ENCODE data around the gene SPARC. TPM values are rescaled to one million over a fixed set of nuclear protein-coding genes. Genes with fewer than 3 reads are reported as not detected.
A peak's percentile ranks its signal among the peaks of the same experiment; 100 is the strongest.
"Not testable (repeated sequence)": the region's sequence is repeated elsewhere in the genome, so short reads cannot be mapped to it uniquely, and the experiment has no call there.

SPARC gene
- total and polyA plus RNA-seq, 2 donors: 152 to 183 TPM

- Histone ChIP-seq H3K27ac (ENCODE audit: low read depth in 1 of 2, low read length in 1 of 2) (no peak overlapping the region), H3K4me1 (ENCODE audit: control insufficient read depth in 2 of 2, insufficient read depth in 2 of 2, low read length in 2 of 2) (no peaks in the 10 kb centered on the region), H3K4me3 (ENCODE audit: low read length in 2 of 2) (no peak overlapping the region), H3K27me3 (ENCODE audit: control insufficient read depth in 2 of 2, insufficient read depth in 1 of 2, low read length in 1 of 2) (no peaks in the 10 kb centered on the region), H3K9me3 (ENCODE audit: control insufficient read depth in 2 of 2, insufficient read depth in 1 of 2, low read length in 1 of 2) (no peaks in the 10 kb centered on the region), H3K36me3 (ENCODE audit: control insufficient read depth in 2 of 2, insufficient read depth in 2 of 2, low read length in 1 of 2) (no peaks in the 10 kb centered on the region)
- no peak for DNase-seq (ENCODE audit: low read depth in 6 of 9, low spot score in 9 of 9)
Measured at GRCh38 chr5:151708126-151708525, 21.4 kb upstream of the SPARC start.

- Histone ChIP-seq H3K9me3 (ENCODE audit: control insufficient read depth in 2 of 2, insufficient read depth in 1 of 2, low read length in 1 of 2) (no peaks in the 10 kb centered on the region), H3K27me3 (ENCODE audit: control insufficient read depth in 2 of 2, insufficient read depth in 1 of 2, low read length in 1 of 2) (no peaks in the 10 kb centered on the region), H3K36me3 (ENCODE audit: control insufficient read depth in 2 of 2, insufficient read depth in 2 of 2, low read length in 1 of 2) (no peaks in the 10 kb centered on the region), H3K27ac (ENCODE audit: low read depth in 1 of 2, low read length in 1 of 2) (no peak overlapping the region), H3K4me3 (ENCODE audit: low read length in 2 of 2) (no peak overlapping the region), H3K4me1 (ENCODE audit: control insufficient read depth in 2 of 2, insufficient read depth in 2 of 2, low read length in 2 of 2) (no peaks in the 10 kb centered on the region)
- DNase-seq (ENCODE audit: low read depth in 6 of 9, low spot score in 9 of 9): no peak
- 90% methylated on average over 2 of the region's 2 CpGs for WGBS
Measured at GRCh38 chr5:151707567-151707966, 20.9 kb upstream of the SPARC start.

GRCh38 chr5:151706906-151707305 lies 20.2 kb upstream of the SPARC start:
- Histone ChIP-seq H3K4me3 (ENCODE audit: low read length in 2 of 2) (no peak overlapping the region), H3K27ac (ENCODE audit: low read depth in 1 of 2, low read length in 1 of 2) (no peak overlapping the region), H3K4me1 (ENCODE audit: control insufficient read depth in 2 of 2, insufficient read depth in 2 of 2, low read length in 2 of 2) (no peaks in the 10 kb centered on the region), H3K27me3 (ENCODE audit: control insufficient read depth in 2 of 2, insufficient read depth in 1 of 2, low read length in 1 of 2) (no peaks in the 10 kb centered on the region), H3K9me3 (ENCODE audit: control insufficient read depth in 2 of 2, insufficient read depth in 1 of 2, low read length in 1 of 2) (no peaks in the 10 kb centered on the region), H3K36me3 (ENCODE audit: control insufficient read depth in 2 of 2, insufficient read depth in 2 of 2, low read length in 1 of 2) (no peaks in the 10 kb centered on the region)
- no peak for DNase-seq (ENCODE audit: low read depth in 6 of 9, low spot score in 9 of 9)

GRCh38 chr5:151703780-151704179 lies 17.1 kb upstream of the SPARC start:
- Histone ChIP-seq H3K4me3 (ENCODE audit: low read length in 2 of 2) (no peak overlapping the region), H3K4me1 (ENCODE audit: control insufficient read depth in 2 of 2, insufficient read depth in 2 of 2, low read length in 2 of 2) (no peaks in the 10 kb centered on the region), H3K9me3 (ENCODE audit: control insufficient read depth in 2 of 2, insufficient read depth in 1 of 2, low read length in 1 of 2) (no peaks in the 10 kb centered on the region), H3K27me3 (ENCODE audit: control insufficient read depth in 2 of 2, insufficient read depth in 1 of 2, low read length in 1 of 2) (peaks cover 0 to 2% of the 10 kb centered on the region in 2 donors), H3K36me3 (ENCODE audit: control insufficient read depth in 2 of 2, insufficient read depth in 2 of 2, low read length in 1 of 2) (no peaks in the 10 kb centered on the region), H3K27ac (ENCODE audit: low read depth in 1 of 2, low read length in 1 of 2) (no peak overlapping the region)
- no peak for DNase-seq (ENCODE audit: low read depth in 6 of 9, low spot score in 9 of 9)
- 94% methylated on average over 1 of the region's 1 CpG for WGBS

GRCh38 chr5:151703227-151703626 lies 16.5 kb upstream of the SPARC start:
- no peak for DNase-seq (ENCODE audit: low read depth in 6 of 9, low spot score in 9 of 9)
- WGBS: 95% methylated on average over 1 of the region's 1 CpG
- Histone ChIP-seq H3K27me3 (ENCODE audit: control insufficient read depth in 2 of 2, insufficient read depth in 1 of 2, low read length in 1 of 2) (peaks cover 0 to 2% of the 10 kb centered on the region in 2 donors), H3K9me3 (ENCODE audit: control insufficient read depth in 2 of 2, insufficient read depth in 1 of 2, low read length in 1 of 2) (no peaks in the 10 kb centered on the region), H3K4me1 (ENCODE audit: control insufficient read depth in 2 of 2, insufficient read depth in 2 of 2, low read length in 2 of 2) (no peaks in the 10 kb centered on the region), H3K27ac (ENCODE audit: low read depth in 1 of 2, low read length in 1 of 2) (no peak overlapping the region), H3K4me3 (ENCODE audit: low read length in 2 of 2) (no peak overlapping the region), H3K36me3 (ENCODE audit: control insufficient read depth in 2 of 2, insufficient read depth in 2 of 2, low read length in 1 of 2) (no peaks in the 10 kb centered on the region)

- no peak overlapping the region for H3K27ac ChIP-seq (ENCODE audit: low read depth in 1 of 2, low read length in 1 of 2)
- peaks cover 0 to 6% of the 10 kb centered on the region in 2 donors for H3K27me3 ChIP-seq (ENCODE audit: control insufficient read depth in 2 of 2, insufficient read depth in 1 of 2, low read length in 1 of 2)
- H3K4me1 ChIP-seq (ENCODE audit: control insufficient read depth in 2 of 2, insufficient read depth in 2 of 2, low read length in 2 of 2): no peaks in the 10 kb centered on the region
- no peaks in the 10 kb centered on the region for H3K9me3 ChIP-seq (ENCODE audit: control insufficient read depth in 2 of 2, insufficient read depth in 1 of 2, low read length in 1 of 2)
- no peak overlapping the region for H3K4me3 ChIP-seq (ENCODE audit: low read length in 2 of 2)
- H3K36me3 ChIP-seq (ENCODE audit: control insufficient read depth in 2 of 2, insufficient read depth in 2 of 2, low read length in 1 of 2): no peaks in the 10 kb centered on the region
- DNase-seq (ENCODE audit: low read depth in 6 of 9, low spot score in 9 of 9): no peak
Measured at GRCh38 chr5:151700820-151701219, 14.1 kb upstream of the SPARC start.

- 92% methylated on average over 2 of the region's 2 CpGs for WGBS
- H3K27me3 ChIP-seq (ENCODE audit: control insufficient read depth in 2 of 2, insufficient read depth in 1 of 2, low read length in 1 of 2): peaks cover 0 to 6% of the 10 kb centered on the region in 2 donors
- H3K27ac ChIP-seq (ENCODE audit: low read depth in 1 of 2, low read length in 1 of 2): no peak overlapping the region
- no peak overlapping the region for H3K4me3 ChIP-seq (ENCODE audit: low read length in 2 of 2)
- no peaks in the 10 kb centered on the region for H3K4me1 ChIP-seq (ENCODE audit: control insufficient read depth in 2 of 2, insufficient read depth in 2 of 2, low read length in 2 of 2)
- no peaks in the 10 kb centered on the region for H3K36me3 ChIP-seq (ENCODE audit: control insufficient read depth in 2 of 2, insufficient read depth in 2 of 2, low read length in 1 of 2)
- no peaks in the 10 kb centered on the region for H3K9me3 ChIP-seq (ENCODE audit: control insufficient read depth in 2 of 2, insufficient read depth in 1 of 2, low read length in 1 of 2)
- no peak for DNase-seq (ENCODE audit: low read depth in 6 of 9, low spot score in 9 of 9)
Measured at GRCh38 chr5:151700296-151700695, 13.6 kb upstream of the SPARC start.

GRCh38 chr5:151699071-151699901 lies 12.6 kb upstream of the SPARC start:
- Histone ChIP-seq H3K4me3 (ENCODE audit: low read length in 2 of 2) (no peak overlapping the region), H3K36me3 (ENCODE audit: control insufficient read depth in 2 of 2, insufficient read depth in 2 of 2, low read length in 1 of 2) (no peaks in the 10 kb centered on the region), H3K4me1 (ENCODE audit: control insufficient read depth in 2 of 2, insufficient read depth in 2 of 2, low read length in 2 of 2) (no peaks in the 10 kb centered on the region), H3K27me3 (ENCODE audit: control insufficient read depth in 2 of 2, insufficient read depth in 1 of 2, low read length in 1 of 2) (peaks cover 0 to 6% of the 10 kb centered on the region in 2 donors), H3K9me3 (ENCODE audit: control insufficient read depth in 2 of 2, insufficient read depth in 1 of 2, low read length in 1 of 2) (no peaks in the 10 kb centered on the region), H3K27ac (ENCODE audit: low read depth in 1 of 2, low read length in 1 of 2) (peak overlapping the region in 1 of 2 donors; percentile 68)
- no peak for DNase-seq (ENCODE audit: low read depth in 6 of 9, low spot score in 9 of 9)
- WGBS: 93% methylated on average over 13 of the region's 13 CpGs

GRCh38 chr5:151698081-151698480 lies 11.4 kb upstream of the SPARC start:
- not testable (repeated sequence) for H3K27me3 ChIP-seq (ENCODE audit: control insufficient read depth in 2 of 2, insufficient read depth in 1 of 2, low read length in 1 of 2); H3K36me3 ChIP-seq (ENCODE audit: control insufficient read depth in 2 of 2, insufficient read depth in 2 of 2, low read length in 1 of 2); H3K4me1 ChIP-seq (ENCODE audit: control insufficient read depth in 2 of 2, insufficient read depth in 2 of 2, low read length in 2 of 2); DNase-seq (ENCODE audit: low read depth in 6 of 9, low spot score in 9 of 9); H3K9me3 ChIP-seq (ENCODE audit: control insufficient read depth in 2 of 2, insufficient read depth in 1 of 2, low read length in 1 of 2); H3K27ac ChIP-seq (ENCODE audit: low read depth in 1 of 2, low read length in 1 of 2); H3K4me3 ChIP-seq (ENCODE audit: low read length in 2 of 2)
- WGBS: 96% methylated on average over 4 of the region's 4 CpGs

Measured in thymus (tissue), 11 donors.